ENCODE data around the gene UBR1. TPM values are rescaled to one million over a fixed set of nuclear protein-coding genes. Genes with fewer than 3 reads are reported as not detected.
"Not testable (repeated sequence)": the region's sequence is repeated elsewhere in the genome, so short reads cannot be mapped to it uniquely, and the experiment has no call there.

UBR1 gene
- total and polyA plus RNA-seq, 7 donors, result 4.8 to 25.1 (median 20.4) TPM

GRCh38 chr15:43133430-43134156 is 27.8 kb upstream of the UBR1 start, which contains the start of gene TMEM62:
TMEM62 (plus strand) TSS chr15:43133586; CDS start chr15:43133803, 217 bp downstream.
- H3K27me3 ChIP-seq (ENCODE audit: insufficient read depth in 3 of 3, low read length in 2 of 3), result no peaks in the 10 kb centered on the region
- peak; percentile 84 to 88 for DNase-seq
- peak; percentile 91 to 95 (median 92) for ATAC-seq
- H3K4me1 ChIP-seq, result peaks cover 19% of the 10 kb centered on the region
- H3K27ac ChIP-seq, result peak within 1 kb of the TSS; percentile 79
- H3K4me3 ChIP-seq, result peak within 1 kb of the TSS; percentile 76
- H3K9me3 ChIP-seq, result no peaks in the 10 kb centered on the region
- intact Hi-C loops (cut with DNase I), result no loop called here
- peaks cover 0 to 36% of the 10 kb centered on the region in 2 donors for H3K36me3 ChIP-seq (ENCODE audit: insufficient read depth in 1 of 2, low read depth in 1 of 2)
- no peak for TF ChIP-seq CTCF (IDR thresholded peaks at IDR 0.05)
- 0% methylated on average over 61 to 66 of the region's 66 CpGs for WGBS, 3 donors

- H3K4me3 ChIP-seq, result peak overlapping the region; percentile 76
- peaks cover 0 to 29% of the 10 kb centered on the region in 2 donors for H3K36me3 ChIP-seq (ENCODE audit: insufficient read depth in 1 of 2, low read depth in 1 of 2)
- H3K9me3 ChIP-seq, result no peaks in the 10 kb centered on the region
- H3K27ac ChIP-seq, result peak overlapping the region; percentile 79
- no peaks in the 10 kb centered on the region for H3K27me3 ChIP-seq (ENCODE audit: insufficient read depth in 3 of 3, low read length in 2 of 3)
- intact Hi-C loops (cut with DNase I), result no loop called here
- ATAC-seq (peak in 3 of 4 donors; percentile 23 to 25 (median 25)), DNase-seq (no peak)
- 29 to 35% (median 33%) methylated on average over 20 of the region's 20 CpGs for WGBS, 3 donors
- TF ChIP-seq CTCF (IDR thresholded peaks at IDR 0.05), result no peak
- H3K4me1 ChIP-seq, result peaks cover 19% of the 10 kb centered on the region
Observed at GRCh38 chr15:43132830-43133429, 27.1 kb upstream of the UBR1 start.

DNA sequence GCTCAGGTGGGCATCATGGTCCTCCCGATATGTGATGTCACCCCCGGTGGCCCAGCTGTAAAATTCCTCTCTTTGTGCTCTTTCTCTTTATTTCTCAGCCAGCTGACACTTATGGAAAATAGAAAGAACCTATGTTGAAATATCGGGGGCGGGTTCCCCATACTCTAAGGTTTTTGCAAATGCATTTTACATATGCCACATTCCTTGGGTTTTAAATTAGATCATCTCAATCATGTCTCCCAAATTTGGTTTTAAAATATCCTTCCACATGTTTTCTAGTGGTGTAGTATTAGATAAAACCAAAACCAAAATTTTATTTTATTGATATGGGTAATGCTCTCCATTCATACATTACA is 23.1 kb upstream of the UBR1 start:
- no peaks in the 10 kb centered on the region for H3K27me3 ChIP-seq (ENCODE audit: insufficient read depth in 3 of 3, low read length in 2 of 3)
- DNase-seq (no peak), ATAC-seq (no peak)
- WGBS, 3 donors, result 87 to 98% (median 88%) methylated on average over 4 of the region's 4 CpGs
- no peak overlapping the region for H3K27ac ChIP-seq
- peaks cover 6% of the 10 kb centered on the region for H3K4me1 ChIP-seq
- intact Hi-C loops (cut with DNase I), result no loop called here
- no peak for TF ChIP-seq CTCF (IDR thresholded peaks at IDR 0.05)
- H3K9me3 ChIP-seq, result no peaks in the 10 kb centered on the region
- no peak overlapping the region for H3K4me3 ChIP-seq
- no peaks in the 10 kb centered on the region for H3K36me3 ChIP-seq (ENCODE audit: insufficient read depth in 1 of 2, low read depth in 1 of 2)

DNA sequence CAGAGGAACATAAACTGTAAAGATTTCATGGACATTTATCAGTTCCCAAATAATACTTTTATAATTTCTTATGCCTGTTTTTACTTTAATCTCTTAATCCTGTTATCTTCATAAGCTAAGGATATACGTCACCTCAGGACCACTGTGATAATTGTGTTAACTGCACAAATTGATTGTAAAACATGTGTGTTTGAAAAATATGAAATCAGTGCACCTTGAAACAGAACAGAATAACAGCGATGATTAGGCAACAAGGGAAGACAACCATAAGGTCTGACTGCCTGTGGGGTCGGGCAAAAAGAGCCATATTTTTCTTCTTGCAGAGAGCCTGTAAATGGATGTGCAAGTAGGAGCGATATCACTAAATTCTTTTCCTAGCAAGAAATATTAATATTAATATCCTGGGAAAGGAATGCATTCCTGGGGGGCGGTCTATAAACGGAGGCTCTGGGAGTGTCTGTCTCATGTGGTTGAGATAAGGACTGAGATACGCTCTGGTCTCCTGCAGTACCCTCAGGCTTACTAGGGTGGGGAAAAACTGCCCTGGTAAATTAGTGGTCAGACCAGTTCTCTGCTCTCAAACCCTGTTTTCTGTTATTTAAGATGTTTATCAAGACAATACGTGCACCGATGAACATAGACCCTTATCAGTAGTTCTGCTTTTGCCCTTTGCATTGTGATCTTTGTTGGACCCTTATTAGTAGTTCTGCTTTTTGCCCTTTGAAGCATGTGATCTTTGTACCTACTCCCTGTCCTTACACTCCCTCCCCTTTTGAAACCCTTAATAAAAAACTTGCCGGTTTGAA is 22.5 kb upstream of the UBR1 start:
- DNase-seq; H3K4me1 ChIP-seq; H3K27me3 ChIP-seq (ENCODE audit: insufficient read depth in 3 of 3, low read length in 2 of 3); H3K4me3 ChIP-seq; H3K36me3 ChIP-seq (ENCODE audit: insufficient read depth in 1 of 2, low read depth in 1 of 2); H3K27ac ChIP-seq; ATAC-seq; intact Hi-C loops (cut with DNase I); H3K9me3 ChIP-seq: not testable (repeated sequence)
- WGBS, 3 donors, result 76 to 81% (median 76%) methylated on average over 10 of the region's 10 CpGs

GRCh38 chr15:43127752-43128151 is 21.9 kb upstream of the UBR1 start:
- intact Hi-C loops (cut with DNase I), result no loop called here
- no peak overlapping the region for H3K27ac ChIP-seq
- peaks cover 3% of the 10 kb centered on the region for H3K4me1 ChIP-seq
- 73 to 82% (median 77%) methylated on average over 2 of the region's 2 CpGs for WGBS, 3 donors
- no peak for ATAC-seq
- no peak for TF ChIP-seq CTCF (IDR thresholded peaks at IDR 0.05)
- no peaks in the 10 kb centered on the region for H3K9me3 ChIP-seq
- DNase-seq, result no peak
- H3K36me3 ChIP-seq (ENCODE audit: insufficient read depth in 1 of 2, low read depth in 1 of 2), result no peaks in the 10 kb centered on the region
- no peak overlapping the region for H3K4me3 ChIP-seq
- no peaks in the 10 kb centered on the region for H3K27me3 ChIP-seq (ENCODE audit: insufficient read depth in 3 of 3, low read length in 2 of 3)
